ENCODE results near the gene MAPKAPK2. TPM values are rescaled to one million over a fixed set of nuclear protein-coding genes. Genes with fewer than 3 reads are reported as not detected.
A peak's percentile ranks its signal among the peaks of the same experiment; 100 is the strongest.

The MAPKAPK2 gene
- total and polyA plus RNA-seq, 2 of the 13 experiments (the other 11 are each of a cell fraction or from before 2014, with no cell fraction given) = 16.6 to 34.0 TPM

DNA sequence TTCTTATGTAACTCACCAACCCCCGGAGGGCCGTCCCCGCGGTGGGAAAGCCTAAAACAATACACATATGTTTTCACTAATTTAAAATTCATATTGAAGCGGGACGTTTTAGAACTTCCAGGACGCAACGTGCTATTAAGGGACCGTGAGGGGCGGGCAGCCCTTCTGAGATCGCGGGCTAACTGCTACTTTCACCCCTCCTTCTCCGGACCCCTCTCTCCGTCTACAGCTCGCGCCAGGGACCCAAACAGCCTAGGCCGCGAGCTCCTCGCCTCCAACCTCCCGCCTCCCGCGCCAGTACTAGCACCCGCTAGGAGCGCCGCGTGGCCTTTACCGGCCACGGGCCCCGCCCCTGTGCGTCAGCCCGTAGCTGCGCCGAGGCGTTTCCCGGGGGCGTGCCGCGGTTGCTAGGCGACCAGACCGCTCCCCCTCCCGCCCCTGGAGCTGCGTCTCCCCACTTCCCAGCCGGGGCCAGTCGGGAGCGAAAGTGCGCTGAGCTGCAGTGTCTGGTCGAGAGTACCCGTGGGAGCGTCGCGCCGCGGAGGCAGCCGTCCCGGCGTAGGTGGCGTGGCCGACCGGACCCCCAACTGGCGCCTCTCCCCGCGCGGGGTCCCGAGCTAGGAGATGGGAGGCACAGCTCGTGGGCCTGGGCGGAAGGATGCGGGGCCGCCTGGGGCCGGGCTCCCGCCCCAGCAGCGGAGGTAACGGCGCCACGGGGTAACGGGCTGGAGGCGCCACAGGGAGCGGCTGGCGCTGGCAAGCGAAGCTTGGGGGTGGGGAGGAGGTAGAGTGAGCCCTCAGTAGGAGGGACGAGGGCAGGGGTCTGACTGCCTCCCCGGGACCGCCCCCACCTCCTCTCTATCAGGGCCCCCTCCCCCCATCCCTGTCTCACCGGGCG is 49.4 kb upstream of the MAPKAPK2 start, which contains the start of gene DYRK3 (continued):
- peak; percentile 38; the same call in 1 of the 2 replicates for TF ChIP-seq ESRRA (CRISPR knock-in tag; IDR thresholded peaks at IDR 0.05; ENCODE audit: low read depth)
- no peak for TF ChIP-seq SYNCRIP (IDR thresholded peaks at IDR 0.05; ENCODE audit: insufficient read depth, low read depth, low read length)
- peak; percentile 94 for TF ChIP-seq RFX3 (CRISPR knock-in tag; IDR thresholded peaks at IDR 0.05)
- no peak for TF ChIP-seq ZNF224 (CRISPR knock-in tag; IDR thresholded peaks at IDR 0.05)
- no peak; the same call in 1 of the 2 replicates for TF ChIP-seq SP2 (CRISPR knock-in tag; IDR thresholded peaks at IDR 0.05)
- no peak for TF ChIP-seq ZFYVE20 (CRISPR knock-in tag; IDR thresholded peaks at IDR 0.05; ENCODE audit: borderline replicate concordance, low read depth)
- TF ChIP-seq MATR3 (CRISPR knock-in tag; IDR thresholded peaks at IDR 0.05) = no peak
- no peak for TF ChIP-seq JUND (CRISPR knock-in tag; IDR thresholded peaks at IDR 0.05)
- TF ChIP-seq, protein P1, sequence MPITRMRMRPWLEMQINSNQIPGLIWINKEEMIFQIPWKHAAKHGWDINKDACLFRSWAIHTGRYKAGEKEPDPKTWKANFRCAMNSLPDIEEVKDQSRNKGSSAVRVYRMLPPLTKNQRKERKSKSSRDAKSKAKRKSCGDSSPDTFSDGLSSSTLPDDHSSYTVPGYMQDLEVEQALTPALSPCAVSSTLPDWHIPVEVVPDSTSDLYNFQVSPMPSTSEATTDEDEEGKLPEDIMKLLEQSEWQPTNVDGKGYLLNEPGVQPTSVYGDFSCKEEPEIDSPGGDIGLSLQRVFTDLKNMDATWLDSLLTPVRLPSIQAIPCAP (CRISPR knock-in tag; IDR thresholded peaks at IDR 0.05; ENCODE audit: low read depth) = no peak
- TF ChIP-seq SMAD9 (CRISPR knock-in tag; IDR thresholded peaks at IDR 0.05) = no peak
- TF ChIP-seq BCL6 (CRISPR knock-in tag; IDR thresholded peaks at IDR 0.05) = peak; percentile 16; the same call in 1 of the 2 replicates
- 0 out of 2 replicates have a peak, but pooled peaks have one; percentile 63 for TF ChIP-seq ZNF570 (CRISPR knock-in tag; IDR thresholded peaks at IDR 0.05; ENCODE audit: borderline replicate concordance)
- no peak; the same call in 1 of the 2 replicates for TF ChIP-seq ZNF703 (CRISPR knock-in tag; IDR thresholded peaks at IDR 0.05; ENCODE audit: borderline replicate concordance)
- peak; percentile 56; the same call in 1 of the 2 replicates for TF ChIP-seq ZNF251 (CRISPR knock-in tag; IDR thresholded peaks at IDR 0.05)
- TF ChIP-seq ZNF740 (CRISPR knock-in tag; IDR thresholded peaks at IDR 0.05) = no peak
- no peak for TF ChIP-seq U2AF1 (optimal IDR thresholded peaks at IDR 0.05; ENCODE audit: low read depth, low read length)
- TF ChIP-seq PHF8 (CRISPR knock-in tag; IDR thresholded peaks at IDR 0.05) = peak; percentile 83
- peak; percentile 93 for TF ChIP-seq ZFX (CRISPR knock-in tag; IDR thresholded peaks at IDR 0.05; ENCODE audit: low read depth)
- no peak for TF ChIP-seq ZSCAN25 (CRISPR knock-in tag; IDR thresholded peaks at IDR 0.05)
- peak; percentile 79; the same call in 1 of the 2 replicates for TF ChIP-seq KLF13 (CRISPR knock-in tag; IDR thresholded peaks at IDR 0.05)
- peak; percentile 87 for TF ChIP-seq DRAP1 (CRISPR knock-in tag; IDR thresholded peaks at IDR 0.05)
- TF ChIP-seq ZBTB3 (CRISPR knock-in tag; IDR thresholded peaks at IDR 0.05; ENCODE audit: borderline replicate concordance, low read depth) = 0 out of 2 replicates have a peak, but pooled peaks have one; percentile 58
- 0 out of 2 replicates have a peak, but pooled peaks have one; percentile 17 for TF ChIP-seq PHF21A (CRISPR knock-in tag; IDR thresholded peaks at IDR 0.05)
- no peak for TF ChIP-seq TRIM24 (CRISPR knock-in tag; IDR thresholded peaks at IDR 0.05)
- TF ChIP-seq ZBTB8A (CRISPR knock-in tag; IDR thresholded peaks at IDR 0.05; ENCODE audit: borderline replicate concordance, low read depth) = peak; percentile 48; the same call in 1 of the 2 replicates
- TF ChIP-seq ELF3 (CRISPR knock-in tag; IDR thresholded peaks at IDR 0.05) = peak; percentile 61
- TF ChIP-seq ZNF616 (CRISPR knock-in tag; IDR thresholded peaks at IDR 0.05; ENCODE audit: low read depth) = peak; percentile 70; the same call in 1 of the 2 replicates
- TF ChIP-seq ZNF446 (CRISPR knock-in tag; IDR thresholded peaks at IDR 0.05) = peak; percentile 79; the same call in 1 of the 2 replicates
- TF ChIP-seq KDM2A (CRISPR knock-in tag; IDR thresholded peaks at IDR 0.05; ENCODE audit: borderline replicate concordance, low read depth) = peak; percentile 86
- TF ChIP-seq FOSL1 (CRISPR knock-in tag; IDR thresholded peaks at IDR 0.05; ENCODE audit: borderline replicate concordance) = no peak
